IMR-90 (cell line): Measurements from ENCODE around the gene PRR22. TPM values are rescaled to one million over a fixed set of nuclear protein-coding genes. Genes with fewer than 3 reads are reported as not detected.

Experiments
- ATAC-seq: fragments of 200-7000 bp; cut with Tn5 transposase; 2 replicates; pipeline ENCODE4 v1.9.1; 2020; ENCODE audit warnings: low read depth, mild to moderate bottlenecking, moderate library complexity
- BruUV-seq: library from RNA; stranded (reverse); fragments of 400-500 nt; replicated peaks from 2 replicates; lab custom pipeline; 2021; lab: Mats Ljungman, UMichigan
- CTCF ChIA-PET: fragments of 300-600 bp; formaldehyde crosslinking; extraction: SDS; loops from one replicate; lab custom pipeline; 2021; ENCODE audit warnings: antibody characterized with exemption; lab: Yijun Ruan, JAX
- POLR2A ChIA-PET: fragments of 300-600 bp; sonication (Branson Sonifier 250); formaldehyde crosslinking; loops from one replicate; lab custom pipeline; 2022; ENCODE audit warnings: antibody characterized with exemption; ENCODE audit not compliant: unreplicated experiment; lab: Charles Lee
- DNase-seq: peaks from one replicate; pipeline ENCODE4 v3.0.0; 2013
- H2AFZ ChIP-seq: replicated peaks from 2 replicates; pipeline ENCODE3; 2013; ENCODE audit warnings: low read length, mild to moderate bottlenecking; ENCODE audit not compliant: poor library complexity
- H2AK5ac ChIP-seq: 2 replicates; pipeline ENCODE4 v1.6.1; 2013; ENCODE audit warnings: low read depth, low read length, inconsistent platforms
- H2AK9ac ChIP-seq: replicated peaks from 2 replicates; pipeline ENCODE3; 2013; ENCODE audit warnings: mild to moderate bottlenecking, low read depth, low read length, moderate library complexity; ENCODE audit not compliant: poor library complexity
- H2BK120ac ChIP-seq: 2 replicates; pipeline ENCODE4 v1.6.1; 2013; ENCODE audit warnings: low read depth, low read length, inconsistent platforms
- H2BK15ac ChIP-seq: 3 replicates; pipeline ENCODE4 v1.6.1; 2013; ENCODE audit warnings: low read depth, low read length, inconsistent platforms
- H2BK20ac ChIP-seq: 2 replicates; pipeline ENCODE4 v1.6.1; 2013; ENCODE audit warnings: low read depth, mild to moderate bottlenecking, inconsistent platforms, low read length, moderate library complexity
- H2BK5ac ChIP-seq: 2 replicates; pipeline ENCODE4 v1.6.1; 2013; ENCODE audit warnings: mild to moderate bottlenecking, low read depth, low read length, inconsistent platforms; ENCODE audit not compliant: poor library complexity, severe bottlenecking
- H3K14ac ChIP-seq: replicated peaks from 2 replicates; pipeline ENCODE4 v1.6.1; 2013; ENCODE audit warnings: low read depth, low read length, inconsistent platforms
- H3K18ac ChIP-seq: 2 replicates; pipeline ENCODE4 v1.6.1; 2013; ENCODE audit warnings: low read depth, low read length, control low read depth
- H3K23ac ChIP-seq: 2 replicates; pipeline ENCODE4 v1.6.1; 2013; ENCODE audit warnings: low read depth, low read length, inconsistent platforms
- H3K27ac ChIP-seq: 2 replicates; pipeline ENCODE4 v1.5.1; 2013; ENCODE audit warnings: mild to moderate bottlenecking, control low read depth, low read length; ENCODE audit not compliant: insufficient read depth
- H3K27me3 ChIP-seq: 2 replicates; pipeline ENCODE4 v1.6.1; 2013; ENCODE audit warnings: low read length; ENCODE audit not compliant: control insufficient read depth, insufficient read depth
- H3K36me3 ChIP-seq: 2 replicates; pipeline ENCODE4 v1.6.1; 2013; ENCODE audit warnings: low read length, mixed read lengths; ENCODE audit not compliant: control insufficient read depth, insufficient read depth
- H3K4ac ChIP-seq: 2 replicates; pipeline ENCODE4 v1.6.1; 2013; ENCODE audit warnings: low read depth, low read length, inconsistent platforms
- H3K4me1 ChIP-seq: 2 replicates; pipeline ENCODE4 v1.6.1; 2013; ENCODE audit warnings: low read length, mixed read lengths; ENCODE audit not compliant: control insufficient read depth, insufficient read depth
- H3K4me2 ChIP-seq: 2 replicates; pipeline ENCODE4 v1.6.1; 2013; ENCODE audit warnings: low read depth, mild to moderate bottlenecking, control low read depth, low read length, moderate library complexity
- H3K4me3 ChIP-seq: 2 replicates; pipeline ENCODE4 v1.5.1; 2013; ENCODE audit warnings: low read depth, mild to moderate bottlenecking, control low read depth, low read length, moderate library complexity; ENCODE audit not compliant: insufficient read depth
- H3K56ac ChIP-seq: 2 replicates; pipeline ENCODE4 v1.6.1; 2013; ENCODE audit warnings: low read length, inconsistent platforms; ENCODE audit not compliant: insufficient read depth; ENCODE audit errors: extremely low read depth
- H3K79me1 ChIP-seq, 2 experiments: 2 replicates each; pipeline ENCODE4 v1.6.1; 2013; ENCODE audit warnings: low read length in 2 of 2, inconsistent platforms in 1 of 2, low read depth in 1 of 2
- H3K9ac ChIP-seq: 2 replicates; pipeline ENCODE4 v1.6.1; 2013; ENCODE audit warnings: low read depth, low read length, control low read depth
- H3K9me1 ChIP-seq: 2 replicates; pipeline ENCODE4 v1.6.1; 2013; ENCODE audit warnings: low read length, inconsistent platforms; ENCODE audit not compliant: insufficient read depth
- H3K9me3 ChIP-seq: 2 replicates; pipeline ENCODE4 v1.6.1; 2013; ENCODE audit warnings: low read length; ENCODE audit not compliant: control insufficient read depth, insufficient read depth
- H4K20me1 ChIP-seq: 2 replicates; pipeline ENCODE4 v1.6.1; 2013; ENCODE audit warnings: low read length, inconsistent platforms; ENCODE audit not compliant: insufficient read depth
- H4K5ac ChIP-seq: 2 replicates; pipeline ENCODE4 v1.6.1; 2013; ENCODE audit warnings: mild to moderate bottlenecking, low read depth, low read length, control low read depth
- H4K8ac ChIP-seq, 2 experiments: 2 replicates each; pipeline ENCODE4 v1.6.1; 2013; ENCODE audit warnings: low read depth in 2 of 2, low read length in 2 of 2, control low read depth in 1 of 2, inconsistent platforms in 1 of 2
- H4K91ac ChIP-seq: 2 replicates; pipeline ENCODE4 v1.6.1; 2013; ENCODE audit warnings: low read depth, low read length, inconsistent platforms; ENCODE audit not compliant: insufficient read depth
- MAFK ChIP-seq: IDR thresholded peaks from 2 replicates; pipeline ENCODE4 v1.6.1; 2012; ENCODE audit warnings: low read depth, low read length, improper control_type of control experiment
- MXI1 ChIP-seq: IDR thresholded peaks from 2 replicates; pipeline ENCODE4 v1.6.1; 2012; ENCODE audit warnings: low read depth, mild to moderate bottlenecking, low read length, moderate library complexity, borderline replicate concordance
- WGBS, 2 experiments: methylation state at CpG; one replicate each; pipeline versions ENCODE4 v1.1.5 to v1.1.7; 2013; ENCODE audit warnings: missing lambda C conversion rate in 2 of 2; ENCODE audit not compliant: insufficient read length in 1 of 2; ENCODE audit errors: extremely low coverage in 2 of 2; 5-methylcytosine and 5-hydroxymethylcytosine counted together
- dilution Hi-C: fragments of 300-500 bp; cut with HindIII; formaldehyde crosslinking; loops from one replicate; pipeline ENCODE4 v1.14.3; 2018; ENCODE audit warnings: low sequenced_read_pairs; ENCODE audit not compliant: unreplicated experiment
- in situ Hi-C: fragments of 300-500 bp; cut with MboI; formaldehyde crosslinking; loops from 3 replicates; pipeline ENCODE4 v1.14.3; 2019; ENCODE audit warnings: low sequenced_read_pairs, inconsistent platforms, mixed read lengths
- intact Hi-C: fragments of 100-400 bp; cut with micrococcal nuclease; formaldehyde crosslinking; loops from 2 replicates; pipeline ENCODE4 v1.10.0; 2022
- polyA plus RNA-seq, 3 experiments: library from polyadenylated mRNA; depleted of rRNA; stranded (reverse); fragments of >200 nt; gene quantifications; 2 replicates each; pipeline ENCODE4 v1.2.3, GENCODE V29; 2012; ENCODE audit warnings: low replicate concordance in 1 of 3
- total RNA-seq: library from RNA; depleted of rRNA; stranded (reverse); fragments of >200 nt; gene quantifications from 2 replicates; pipeline ENCODE4 v1.2.3, GENCODE V29; 2012

Gene PRR22
- total and polyA plus RNA-seq, 2 of the 4 experiments (the other 2 are of a cell fraction), result 0.92 TPM; not detected in 1

- Histone ChIP-seq H3K18ac (no peak overlapping the region), H2BK20ac (no peak overlapping the region), H2AK5ac (peak overlapping the region; percentile 67; the same call in 1 of the 2 replicates), H3K9ac (no peak overlapping the region), H3K79me1 (no peaks in the 10 kb centered on the region), H3K27ac (no peak overlapping the region), H2BK5ac (no peak overlapping the region), H3K9me1 (no peaks in the 10 kb centered on the region), H3K23ac (peak overlapping the region; percentile 24; the same call in 1 of the 2 replicates), H4K91ac (no peak overlapping the region), H3K4me2 (no peak overlapping the region; the same call in 1 of the 2 replicates), H3K4me3 (no peak overlapping the region), H3K27me3 (peaks cover 37% of the 10 kb centered on the region), H3K9me3 (no peaks in the 10 kb centered on the region), H2BK15ac (no peak overlapping the region), H4K8ac (no peak overlapping the region), H3K56ac (no peak overlapping the region), H3K4me1 (peaks cover 3% of the 10 kb centered on the region; the same call in 1 of the 2 replicates), H3K36me3 (no peaks in the 10 kb centered on the region), H2AFZ (peak overlapping the region; percentile 75), H4K20me1 (no peaks in the 10 kb centered on the region), H3K14ac (no peak overlapping the region), H2BK120ac (no peak overlapping the region), H4K5ac (no peak overlapping the region), H2AK9ac (peak overlapping the region; percentile 3), H3K4ac (no peak overlapping the region)
- dilution Hi-C loops (no loop called here), intact Hi-C loops (loop anchor here (5.0 to 10.0 kb wide), 2 partner anchors 163 to 220 kb away; no protein-coding TSS in a partner anchor), in situ Hi-C loops (loop anchor here (5.0 to 10.0 kb wide), 2 partner anchors 90 to 223 kb away; no protein-coding TSS in a partner anchor)
- BruUV-seq, result no TSS peak
- CTCF ChIA-PET, result no interaction called here
- DNase-seq (peak; percentile 12), ATAC-seq (no peak)
- no CpG with 5 or more reads among the region's 33 CpGs for WGBS, 2 experiments
- POLR2A ChIA-PET, result no interaction called here
- no peak for TF ChIP-seq MAFK
- TF ChIP-seq MXI1, result peak; percentile 65; the same call in 1 of the 2 replicates
Measured at GRCh38 chr19:5801796-5802619, 17.5 kb upstream of the PRR22 start.
